HG03575 (cell line): ENCODE data around the gene PA2G4.
"Not testable (repeated sequence)": the region's sequence is repeated elsewhere in the genome, so short reads cannot be mapped to it uniquely, and the experiment has no call there.

ENCODE experiments used
- ATAC-seq: cut with Tn5 transposase; IDR thresholded peaks from one replicate; pipeline ENCODE4 v1.9.1; 2021; ENCODE audit not compliant: unreplicated experiment, insufficient number of reproducible peaks, low FRiP score; ENCODE audit errors: extremely low read depth

The PA2G4 gene

GRCh38 chr12:56097738-56098137, 6.6 kb upstream of the PA2G4 start:
- ATAC-seq: no peak

GRCh38 chr12:56098592-56098991, 5.8 kb upstream of the PA2G4 start:
- no peak for ATAC-seq

GRCh38 chr12:56099787-56100186, 4.6 kb upstream of the PA2G4 start:
- ATAC-seq: no peak

- no peak for ATAC-seq
Measured at GRCh38 chr12:56101045-56101444, 3.3 kb upstream of the PA2G4 start.

- no peak for ATAC-seq
Measured at GRCh38 chr12:56102683-56103065, 1.7 kb upstream of the PA2G4 start.

GRCh38 chr12:56103066-56103711, 1.2 kb upstream of the PA2G4 start:
- ATAC-seq: no peak

- ATAC-seq: no peak
Measured at GRCh38 chr12:56103823-56104108, 593 bp upstream of the PA2G4 start.

GRCh38 chr12:56104815-56105608, 653 bp downstream of the PA2G4 start:
- no peak for ATAC-seq

- ATAC-seq: no peak
Measured at GRCh38 chr12:56105609-56105902, 1.2 kb downstream of the PA2G4 start.

- ATAC-seq: no peak
Measured at GRCh38 chr12:56107242-56107641, 2.9 kb downstream of the PA2G4 start.

- no peak for ATAC-seq
Measured at GRCh38 chr12:56110571-56110970, 6.2 kb downstream of the PA2G4 start.

GRCh38 chr12:56114084-56114483, 9.7 kb downstream of the PA2G4 start:
- no peak for ATAC-seq

- no peak for ATAC-seq
Measured at GRCh38 chr12:56115329-56115728, 11.0 kb downstream of the PA2G4 start.

GRCh38 chr12:56116267-56117081, 12.1 kb downstream of the PA2G4 start, which contains the start of gene RPL41:
RPL41 (plus strand) TSS chr12:56116633.
- no peak for ATAC-seq

- ATAC-seq: not testable (repeated sequence)
Measured at GRCh38 chr12:56117082-56117706, 12.8 kb downstream of the PA2G4 start.

GRCh38 chr12:56117778-56118687, 13.7 kb downstream of the PA2G4 start, which contains the start of gene ZC3H10:
ZC3H10 (plus strand) TSS chr12:56118266; CDS start chr12:56120563, 2,297 bp downstream.
- peak; percentile 69 for ATAC-seq

GRCh38 chr12:56118688-56119357, 14.5 kb downstream of the PA2G4 start:
- no peak for ATAC-seq

- no peak for ATAC-seq
Measured at GRCh38 chr12:56119361-56119796, 15.0 kb downstream of the PA2G4 start.
